Left colon (tissue), 2 donors: ENCODE data around the gene EIF4A2. TPM values are rescaled to one million over a fixed set of nuclear protein-coding genes. Genes with fewer than 3 reads are reported as not detected.

Source experiments
- ATAC-seq: fragments of 200-7000 bp; cut with Tn5 transposase; one replicate; pipeline ENCODE4 v1.9.1; 2020; ENCODE audit warnings: mild to moderate bottlenecking, moderate library complexity
- DNase-seq, 2 donors: peaks; one replicate each; pipeline ENCODE4 v3.0.0-alpha.2; 2020
- intact Hi-C, 2 donors: fragments of 100-400 bp; cut with DNase I in 1 of 2; cut with micrococcal nuclease in 1 of 2; formaldehyde crosslinking; loops; one replicate each; pipeline versions ENCODE4 v1.11.2 to v1.14.0; 2022; cut with DNase I, micrococcal nuclease
- long read RNA-seq: library from polyadenylated mRNA; unstranded; transcript quantifications from one replicate; pipeline ENCODE4 v2.0.0, GENCODE V29; 2021
- total RNA-seq, 2 donors: library from RNA; stranded (reverse); fragmentation: NEBNext Ultra II Directional; extraction: Animal tissue kit (Norgen Biotek cat#: 25700); gene quantifications; one replicate each; pipeline ENCODE4 v1.2.1, GENCODE V29; 2021
- donor health status: DM: no; HTN: no; CAD: no.
- donor health status: DM: yes; HTN: yes; CAD: no.

Gene EIF4A2
- total RNA-seq, result 100 to 1,000 TPM; 214 to 343 TPM
- long read RNA-seq, transcript EIF4A2-205 (11 exons, 1,889 nt), result minor isoform, 43 of 189 reads
- long read RNA-seq, transcript EIF4A2-201 (11 exons, 1,919 nt), result major isoform, 90 of 189 reads
- long read RNA-seq, partial matches to known transcripts, result 24 of 189 reads
- long read RNA-seq, other reads (novel, unspliced or antisense), result 22 of 189 reads

DNA sequence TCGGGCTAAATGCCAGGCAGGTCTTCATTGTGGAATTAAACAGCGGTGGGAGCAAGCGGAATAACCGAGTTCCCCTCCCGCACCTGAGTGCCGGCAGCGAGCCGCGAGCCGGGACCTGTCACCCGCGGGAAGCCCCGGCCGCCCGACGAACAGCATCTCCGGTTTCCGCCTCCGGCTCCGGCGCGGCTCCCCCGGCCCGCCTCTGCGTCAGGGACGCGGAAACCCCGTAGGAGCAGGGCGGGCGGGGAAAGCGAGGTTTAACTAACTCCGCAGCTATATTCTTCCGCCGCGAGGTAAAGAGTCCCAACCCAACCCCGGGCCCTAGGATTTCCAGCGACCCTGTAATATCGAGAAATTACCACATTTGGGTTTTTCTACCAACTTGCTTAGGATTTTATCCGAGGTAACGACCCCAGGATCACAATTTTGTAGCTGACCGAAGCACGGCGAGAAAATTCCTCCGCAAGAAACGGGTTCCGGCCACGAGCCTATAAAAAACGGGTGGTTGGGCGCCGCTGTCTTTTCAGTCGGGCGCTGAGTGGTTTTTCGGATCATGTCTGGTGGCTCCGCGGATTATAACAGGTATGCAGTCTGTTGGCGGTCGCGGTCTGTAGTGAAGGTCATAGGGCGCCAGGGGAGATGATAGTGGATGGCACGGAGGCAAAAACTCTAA lies at the start of gene EIF4A2:
Gene EIF4A2, plus strand, starts transcription at position 520 of the 673 bp plus-strand sequence. Its CDS starts 34 bp downstream, at position 554.
- ATAC-seq, result peak; percentile 84
- intact Hi-C loops, result no loop called here

DNA sequence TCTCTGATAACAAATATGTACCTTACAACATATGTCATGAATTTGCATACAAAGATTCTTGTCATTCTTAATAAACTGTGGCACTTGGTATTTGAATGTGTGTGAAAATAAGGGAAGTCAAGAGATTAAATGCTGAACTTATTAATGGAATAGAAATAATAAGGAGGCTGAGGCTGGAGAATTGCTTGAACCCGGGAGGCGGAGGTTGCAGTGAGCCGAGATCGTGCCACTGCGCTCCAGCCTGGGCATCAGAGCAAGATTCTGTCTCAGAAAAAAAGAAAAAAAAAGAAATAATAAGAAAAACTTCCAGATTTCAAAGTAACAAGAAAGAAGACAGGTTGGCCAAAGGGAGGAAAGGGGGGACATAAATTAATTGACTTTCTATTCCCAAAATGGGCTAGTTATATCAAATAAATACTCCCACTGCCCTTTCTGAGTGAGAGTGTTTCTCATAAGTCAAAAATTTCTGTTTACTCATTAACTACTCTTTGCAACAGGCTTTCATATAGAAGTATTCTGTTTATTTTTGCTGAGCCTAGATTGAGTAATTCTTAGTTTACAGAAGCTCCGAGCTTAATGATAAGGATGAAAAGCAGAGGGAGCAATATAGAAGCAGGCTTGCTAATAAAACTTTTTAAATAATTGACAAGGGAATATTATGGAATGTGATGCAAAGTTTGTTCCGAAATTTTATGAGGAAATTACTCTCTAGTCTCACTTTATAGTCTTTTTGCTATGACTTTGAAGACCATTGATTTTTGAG lies 40.6 kb upstream of the EIF4A2 start:
- ATAC-seq (no peak), DNase-seq (no peak)
- intact Hi-C loops, result no loop called here

More for the DNA sequence above, at the start of gene EIF4A2:
- peak; percentile 89 to 93 for DNase-seq

DNA sequence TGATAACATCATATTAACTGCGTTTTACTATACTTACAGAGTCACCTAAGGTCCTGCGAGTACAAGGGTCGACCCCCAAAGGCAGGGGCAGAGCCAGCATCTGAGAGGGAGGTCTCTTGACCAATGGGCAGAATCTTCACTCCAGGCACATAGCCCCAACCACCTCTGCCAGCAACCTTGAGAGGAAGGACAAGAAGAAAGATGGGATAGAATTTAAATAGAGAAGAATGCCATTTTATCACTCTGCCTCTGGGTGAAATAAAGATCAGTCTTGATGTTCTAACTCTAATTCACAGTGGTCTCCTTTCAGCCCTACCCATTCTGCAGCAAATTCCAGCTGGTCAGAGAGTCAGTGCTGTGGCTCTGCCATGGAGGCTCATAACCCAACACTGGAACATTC lies 39.7 kb upstream of the EIF4A2 start:
- no peak for DNase-seq
- no peak for ATAC-seq
- intact Hi-C loops, result no loop called here

DNA sequence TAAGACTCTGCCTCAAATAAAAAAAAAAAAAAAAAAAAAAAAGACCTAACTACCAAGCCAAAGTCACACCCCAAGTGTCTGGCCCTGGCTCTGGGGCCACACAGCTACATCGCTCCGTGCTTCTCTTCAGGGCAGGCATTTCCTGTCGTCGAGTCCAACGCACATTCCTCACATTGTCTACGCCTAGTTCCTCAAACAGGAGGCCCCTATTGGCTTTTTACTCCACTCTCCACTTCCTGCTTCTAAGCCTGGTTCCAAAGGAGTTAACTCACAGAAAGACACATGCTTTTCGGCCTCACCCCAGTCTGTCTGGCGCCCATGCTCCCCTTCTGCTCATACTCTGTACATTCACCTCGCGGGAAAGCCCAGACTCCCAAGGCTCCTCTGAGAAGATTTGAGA lies 37.4 kb upstream of the EIF4A2 start:
- DNase-seq, result peak; percentile 60 to 84
- intact Hi-C loops, result no loop called here

DNA sequence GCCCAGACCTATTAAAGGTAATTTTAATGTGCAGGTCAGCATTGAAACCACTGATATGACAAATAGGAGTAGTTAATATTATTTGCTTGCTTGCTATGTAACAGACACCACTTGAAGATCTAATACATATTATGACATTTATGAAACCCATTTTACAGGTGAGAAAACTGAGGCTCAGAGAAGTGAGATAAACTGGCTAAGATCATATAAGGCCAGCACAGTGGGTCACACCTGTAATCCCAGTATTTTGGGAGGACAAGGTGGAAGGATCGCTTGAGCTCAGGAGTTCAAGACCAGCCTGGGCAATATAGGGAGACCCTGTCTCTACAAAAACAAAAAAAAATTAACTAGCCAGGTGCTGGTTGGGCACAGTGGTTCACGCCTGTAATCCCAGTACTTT lies 33.1 kb upstream of the EIF4A2 start:
- ATAC-seq (no peak), DNase-seq (no peak)
- intact Hi-C loops, result no loop called here

More for the DNA sequence above, 37.4 kb upstream of the EIF4A2 start:
- ATAC-seq, result peak; percentile 87

DNA sequence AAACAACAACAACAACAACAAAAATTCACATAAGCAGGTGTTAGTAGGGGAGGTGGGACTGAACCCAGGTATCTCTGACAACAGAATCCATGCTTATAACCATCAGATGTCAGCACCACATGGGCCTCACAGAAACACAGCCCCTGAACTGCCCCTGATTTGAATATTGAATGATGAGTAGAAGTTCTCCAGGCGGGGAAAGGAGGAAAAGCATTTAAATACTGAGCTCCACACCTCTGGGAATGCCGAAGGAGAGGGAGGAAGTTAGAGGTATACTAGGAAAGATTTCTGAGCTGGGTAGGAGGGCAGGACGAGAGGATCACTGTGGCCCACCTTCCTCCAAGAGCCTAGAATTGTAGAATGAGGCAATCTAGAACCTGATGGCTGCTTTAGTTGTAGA lies 31.9 kb upstream of the EIF4A2 start:
- intact Hi-C loops, result no loop called here
- DNase-seq (no peak), ATAC-seq (peak; percentile 9)

DNA sequence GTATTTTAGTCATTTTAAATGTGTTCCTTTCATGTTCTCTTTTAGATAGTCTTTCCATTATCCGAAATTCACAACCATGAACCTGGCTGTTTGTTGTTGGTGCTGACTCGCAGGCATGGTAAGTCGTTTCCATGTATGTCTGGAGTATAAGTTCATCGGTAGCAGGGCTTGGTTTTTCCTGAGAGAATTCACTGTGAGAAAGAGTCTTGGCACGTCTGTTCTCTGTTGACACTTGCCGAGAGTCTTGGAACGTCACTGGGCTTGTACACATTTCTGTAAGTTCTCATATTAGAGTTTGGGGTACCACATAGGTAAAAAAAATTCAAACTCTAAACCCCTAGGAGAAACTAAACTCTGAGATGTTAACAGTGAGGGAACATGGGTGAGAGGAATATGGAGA lies 29.4 kb upstream of the EIF4A2 start:
- DNase-seq (no peak), ATAC-seq (no peak)
- intact Hi-C loops, result no loop called here

DNA sequence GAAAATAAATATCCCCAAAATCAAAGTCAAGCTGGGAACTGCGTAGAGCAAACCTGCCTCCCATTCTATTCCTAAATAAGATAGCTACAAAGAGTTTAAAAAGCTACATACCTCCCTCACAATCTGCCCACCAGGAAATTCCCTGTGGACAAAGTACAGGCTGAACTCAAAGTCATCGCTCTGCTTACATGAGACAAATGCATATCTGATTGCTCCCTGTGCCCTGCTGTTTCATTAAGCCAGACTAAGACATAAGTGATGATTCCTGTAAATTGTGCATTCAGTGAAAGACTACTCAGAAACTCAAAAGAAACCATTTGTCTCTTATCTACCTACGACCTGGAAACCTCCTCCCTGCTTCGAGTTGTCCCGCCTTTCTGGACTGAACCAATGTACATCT lies 28.5 kb upstream of the EIF4A2 start:
- intact Hi-C loops, result no loop called here

DNA sequence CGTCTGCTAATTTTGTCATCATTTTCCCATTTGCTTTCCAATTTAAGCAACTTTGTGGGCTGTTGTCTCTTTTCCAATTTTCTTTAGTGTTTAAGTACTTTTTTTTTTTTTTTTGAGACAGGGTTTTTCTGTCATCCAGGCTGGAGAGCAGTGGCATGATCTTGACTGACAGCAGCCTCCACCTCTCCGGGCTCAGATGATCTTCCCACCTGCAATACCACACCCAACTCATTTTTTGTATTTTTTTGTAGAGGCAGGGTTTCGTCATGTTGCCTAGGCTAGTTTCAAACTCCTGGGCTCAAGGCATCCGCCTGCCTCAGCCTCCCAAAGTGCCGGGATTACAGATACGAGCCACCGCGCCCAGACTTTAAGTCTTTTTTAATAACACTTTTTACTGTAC lies 26.2 kb upstream of the EIF4A2 start:
- no peak for DNase-seq
- intact Hi-C loops, result no loop called here
- no peak for ATAC-seq

More for the DNA sequence above, 28.5 kb upstream of the EIF4A2 start:
- no peak for DNase-seq
- no peak for ATAC-seq

DNA sequence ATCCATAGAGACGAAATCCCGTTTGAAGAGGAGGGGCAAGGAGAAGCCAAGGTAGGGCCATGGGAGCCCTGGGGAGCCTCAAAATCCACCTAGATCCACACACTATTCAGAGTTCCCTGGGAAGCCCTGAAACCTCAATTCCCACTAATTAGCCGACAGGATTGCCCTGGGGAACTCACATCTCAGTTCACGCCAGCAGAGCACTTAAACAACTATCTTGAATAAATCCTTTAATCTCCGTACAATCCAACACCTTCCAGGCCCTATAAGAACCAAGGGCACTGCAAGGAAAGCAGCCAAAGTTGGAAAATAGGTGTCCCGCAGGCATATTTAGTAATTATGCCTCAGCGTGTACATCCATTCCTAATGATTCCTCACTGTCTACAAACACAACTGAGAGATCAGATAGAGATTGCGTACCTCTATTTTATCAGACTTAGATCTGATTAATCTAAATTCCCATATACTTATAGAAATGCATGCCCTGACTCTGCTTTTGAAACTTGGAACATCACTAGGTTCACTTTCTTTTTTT lies 25.6 kb upstream of the EIF4A2 start:
- intact Hi-C loops, result no loop called here

DNA sequence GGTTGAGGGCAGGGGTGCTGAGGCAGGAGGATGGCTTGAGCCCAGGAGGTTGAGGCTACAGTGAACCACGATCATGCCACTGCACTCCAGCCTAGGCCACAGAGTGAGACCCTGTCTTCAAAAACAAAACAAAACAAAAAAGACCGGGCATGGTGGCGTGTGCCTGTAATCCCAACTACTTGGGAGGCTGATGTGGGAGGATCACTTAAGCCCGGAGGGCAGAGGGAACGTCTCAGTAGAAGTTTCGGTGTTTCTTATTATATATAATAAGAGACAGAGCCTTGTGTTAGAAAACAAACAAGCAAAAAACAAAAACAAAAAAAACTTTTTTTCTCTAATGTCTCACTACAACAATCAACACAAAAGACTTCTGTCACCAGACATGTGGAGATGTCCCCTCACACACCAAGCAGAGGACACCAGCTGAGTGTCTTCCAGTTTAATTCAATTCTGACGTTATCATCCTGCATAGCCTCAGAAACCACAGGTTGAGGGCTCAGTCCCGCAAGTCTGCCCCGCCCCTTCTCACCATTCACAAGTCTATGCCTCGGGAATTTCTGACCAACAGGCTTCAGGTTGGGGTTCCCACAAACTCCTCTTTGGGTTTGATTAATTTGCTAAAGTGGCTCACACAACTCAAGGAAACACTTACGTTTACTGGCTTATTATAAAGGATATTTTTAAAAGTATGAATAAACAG lies 24.0 kb upstream of the EIF4A2 start:
- no peak for DNase-seq
- intact Hi-C loops, result no loop called here
- no peak for ATAC-seq

More for the DNA sequence above, 25.6 kb upstream of the EIF4A2 start:
- DNase-seq (no peak), ATAC-seq (no peak)

DNA sequence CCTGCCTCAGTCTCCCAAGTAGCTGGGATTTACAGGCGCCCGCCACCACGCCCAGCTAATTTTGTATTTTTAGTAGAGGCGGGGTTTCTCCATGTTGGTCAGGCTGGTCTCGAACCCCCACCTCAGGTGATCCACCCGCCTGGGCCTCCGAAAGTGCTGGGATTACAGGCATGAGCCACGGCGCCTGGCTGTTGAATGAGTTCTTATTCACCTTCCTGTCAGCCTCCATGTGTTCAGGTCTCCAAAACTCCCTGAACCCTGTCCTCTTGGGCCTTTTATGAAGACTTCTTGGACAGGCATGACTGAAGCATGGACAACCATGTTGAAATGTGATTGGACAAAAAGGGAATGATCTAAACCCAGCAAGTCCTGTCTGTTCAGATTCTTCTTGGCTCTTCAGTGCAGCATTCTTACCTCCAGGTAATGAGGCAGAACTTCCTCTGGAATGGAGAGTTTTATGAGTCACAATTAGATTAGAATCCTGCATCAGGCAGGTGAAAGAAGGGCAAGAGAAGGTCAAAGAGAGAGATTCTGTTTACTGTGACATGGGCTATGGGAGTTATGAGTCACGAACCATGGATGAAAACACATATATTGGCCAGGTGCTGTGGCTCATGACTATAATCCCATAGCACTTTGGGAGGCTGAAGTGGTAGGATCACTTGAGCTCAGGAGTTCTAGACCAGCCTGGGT lies 23.1 kb upstream of the EIF4A2 start:
- intact Hi-C loops, result no loop called here
- ATAC-seq (peak; percentile 69), DNase-seq (no peak)

DNA sequence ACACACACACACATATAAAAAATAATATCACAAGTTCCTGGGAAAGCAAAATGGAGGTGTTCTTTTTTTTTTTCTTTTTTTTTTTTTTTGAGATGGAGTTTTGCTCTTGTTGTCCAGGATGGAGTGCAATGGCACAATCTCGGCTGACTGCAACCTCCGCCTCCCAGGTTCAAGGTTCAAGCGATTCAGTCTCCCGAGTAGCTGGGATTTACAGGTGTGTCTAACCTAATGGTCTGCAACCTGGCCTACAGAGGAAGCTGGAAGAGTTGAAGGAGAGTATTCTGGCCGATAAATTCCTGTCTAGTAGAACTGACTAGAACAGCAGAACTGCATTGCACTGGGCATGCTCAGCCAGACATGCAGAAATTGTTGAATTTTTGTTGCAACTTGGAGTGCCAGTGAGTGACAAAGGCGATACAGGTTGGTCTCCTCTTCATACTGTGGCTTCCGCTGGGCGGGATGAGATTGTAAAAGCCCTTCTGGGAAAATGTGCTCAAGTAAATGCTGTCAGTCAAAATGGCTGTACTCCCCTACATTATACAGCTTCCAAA lies 22.4 kb upstream of the EIF4A2 start:
- ATAC-seq (peak; percentile 97), DNase-seq (no peak)
- intact Hi-C loops, result no loop called here

DNA sequence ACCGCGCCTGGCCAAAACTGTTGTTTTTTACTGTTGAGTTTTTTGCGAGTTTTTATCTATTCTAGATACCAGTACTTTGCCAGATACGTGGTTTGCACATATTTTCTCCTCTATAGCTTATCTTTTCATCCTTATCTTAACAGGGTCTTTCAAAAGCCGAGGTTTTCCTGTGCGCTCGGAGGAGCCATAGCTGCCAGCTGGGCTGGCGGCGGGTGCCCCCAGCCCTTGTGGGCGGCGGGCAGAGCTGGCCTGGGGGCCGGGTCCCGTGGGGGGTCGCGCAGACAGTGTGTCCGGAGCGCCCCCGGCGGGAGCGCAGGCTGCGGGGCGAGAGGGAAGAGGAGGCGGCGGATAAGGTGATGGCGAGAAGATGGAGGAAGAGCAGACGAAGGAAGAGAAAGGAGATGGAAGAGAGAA lies 11.1 kb upstream of the EIF4A2 start:
- peak; percentile 23 for ATAC-seq
- DNase-seq, result no peak
- intact Hi-C loops, result no loop called here

DNA sequence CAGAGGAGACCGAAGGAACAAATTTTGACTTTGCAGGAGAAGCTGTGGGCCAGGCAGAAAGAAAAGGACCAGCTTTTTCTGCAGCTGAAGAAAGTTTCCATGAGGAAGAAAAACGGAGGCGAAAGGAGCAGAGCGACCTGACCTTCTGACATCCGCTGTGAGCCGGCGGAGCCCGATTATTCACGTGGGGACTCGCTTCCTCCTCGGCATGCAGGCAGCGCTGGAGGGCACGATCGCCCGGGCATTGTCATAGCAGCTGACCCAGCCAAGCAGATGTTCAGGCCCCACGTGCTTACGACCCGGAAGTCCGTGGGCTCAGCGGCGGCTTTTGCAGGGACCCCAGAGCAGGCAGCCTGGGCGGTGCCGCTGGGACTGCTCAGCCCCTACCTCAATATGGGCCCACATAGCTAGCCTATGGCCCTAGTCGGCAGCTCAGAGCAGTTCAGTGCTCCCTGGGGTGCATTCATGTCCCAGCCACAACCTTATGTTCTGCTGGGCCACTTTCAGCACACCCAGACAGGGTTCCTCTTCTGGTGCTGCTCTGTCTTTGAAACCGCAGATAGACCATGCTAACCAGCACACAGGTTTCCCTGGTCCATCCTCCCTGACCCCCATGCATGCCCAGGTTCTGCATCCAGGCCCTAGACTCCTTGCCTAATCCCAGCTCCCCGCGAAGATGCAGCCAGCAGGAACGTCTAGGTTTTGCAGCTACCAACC lies 10.5 kb upstream of the EIF4A2 start:
- intact Hi-C loops, result no loop called here
- ATAC-seq (peak; percentile 83), DNase-seq (peak; percentile 79)

DNA sequence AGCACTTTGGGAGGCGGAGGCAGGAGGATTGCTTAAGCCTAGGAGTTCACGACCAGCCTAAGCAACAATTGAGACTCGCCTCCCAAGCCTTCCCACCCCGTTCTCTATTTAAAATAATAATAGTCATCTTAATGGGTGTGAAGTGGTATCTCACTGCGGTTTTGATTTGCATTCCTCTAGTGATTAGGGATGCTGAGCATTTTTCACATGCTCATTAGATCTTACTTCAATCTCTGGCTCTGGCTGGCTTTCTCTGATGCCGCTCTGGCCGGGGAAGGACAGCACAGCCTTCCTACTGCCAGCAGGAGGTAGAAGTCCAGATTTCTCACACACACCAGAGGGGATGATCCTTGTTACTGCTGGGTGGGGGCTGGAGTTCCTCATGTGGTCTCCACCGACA lies 7.4 kb upstream of the EIF4A2 start:
- intact Hi-C loops, result no loop called here
- DNase-seq (no peak), ATAC-seq (no peak)

DNA sequence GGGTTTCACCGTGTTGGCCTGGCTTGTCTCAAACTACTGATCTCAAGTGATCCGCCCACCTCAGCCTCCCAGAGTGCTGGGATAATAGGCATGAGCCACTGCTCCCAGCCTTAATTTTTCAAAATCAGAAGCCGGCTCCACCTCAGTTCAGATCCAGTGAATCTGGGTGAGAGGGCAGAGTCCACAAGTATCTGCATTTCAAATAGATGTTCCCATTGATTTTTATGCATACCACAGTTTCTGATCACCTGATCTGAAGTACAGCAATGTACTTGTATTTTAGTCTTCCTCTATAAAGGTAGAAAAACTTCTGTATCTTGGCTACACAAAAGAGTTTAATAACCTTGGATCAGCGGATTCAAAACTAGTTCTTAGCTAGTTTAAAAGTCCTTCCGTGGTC lies 4.2 kb upstream of the EIF4A2 start:
- ATAC-seq (no peak), DNase-seq (no peak)
- intact Hi-C loops, result no loop called here

DNA sequence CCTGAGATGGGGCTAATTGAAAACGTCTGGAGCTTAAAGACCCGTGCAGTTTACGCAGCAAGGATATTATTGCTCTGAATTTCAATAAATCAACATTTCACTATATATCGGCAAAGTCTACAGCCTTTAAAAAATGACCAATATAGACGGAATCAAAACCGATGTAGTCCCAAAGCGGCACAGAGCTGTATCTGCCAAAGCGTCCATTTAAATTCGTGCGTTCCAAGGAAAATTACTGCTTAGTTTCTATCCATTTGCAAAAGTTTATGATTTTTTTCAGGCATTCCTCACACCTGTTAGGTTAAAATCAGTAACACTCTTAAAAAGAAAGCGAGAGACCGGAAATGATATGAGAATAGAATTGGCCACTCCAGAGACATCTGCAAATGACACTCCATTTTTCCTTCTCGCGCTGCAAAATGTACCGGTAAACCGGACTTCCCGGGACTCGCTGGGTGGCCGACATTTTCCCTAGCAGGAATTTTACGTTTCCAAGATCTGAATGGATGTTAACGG lies 777 bp upstream of the EIF4A2 start:
- ATAC-seq, result peak; percentile 30
- DNase-seq, result no peak
- intact Hi-C loops, result no loop called here
